Body of pancreas (tissue), 4 donors: ENCODE results near the gene NMT1.

Experiments
- CTCF ChIP-seq, 7 experiments: fragments of 450-650 bp in 4 of 7; fragments of 200-600 bp in 3 of 7; sonication (generic) in 3 of 7; IDR thresholded peaks; one replicate each; pipeline ENCODE4 v1.5.1; 2016 to 2019; ENCODE audit warnings: antibody characterized with exemption in 7 of 7
- POLR2A ChIP-seq, 3 donors: fragments of 450-650 bp; IDR thresholded peaks; one replicate each; pipeline ENCODE4 v1.6.1; 2016; ENCODE audit warnings: antibody characterized with exemption in 3 of 3, mild to moderate bottlenecking in 2 of 3

DNA sequence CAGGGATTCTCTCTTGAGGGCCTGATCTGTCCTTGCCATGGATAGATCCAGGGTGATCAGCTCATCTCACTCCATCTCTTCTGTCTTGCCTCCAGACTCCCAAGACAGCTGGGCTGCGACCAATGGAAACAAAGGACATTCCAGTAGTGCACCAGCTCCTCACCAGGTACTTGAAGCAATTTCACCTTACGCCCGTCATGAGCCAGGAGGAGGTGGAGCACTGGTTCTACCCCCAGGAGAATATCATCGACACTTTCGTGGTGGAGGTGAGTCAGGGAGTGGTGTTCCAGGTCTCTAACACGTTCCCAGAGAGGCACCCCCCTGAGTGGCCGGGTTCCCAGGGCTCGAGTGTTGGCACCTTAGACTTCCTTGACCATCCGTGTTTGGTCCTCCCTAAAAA is 41.7 kb downstream of the NMT1 start:
- TF ChIP-seq CTCF (IDR thresholded peaks at IDR 0.05) (no peak), POLR2A (IDR thresholded peaks at IDR 0.05) (no peak)
